GM18907 (cell line): ENCODE data around the gene HOMEZ.
"Not testable (repeated sequence)": the region's sequence is repeated elsewhere in the genome, so short reads cannot be mapped to it uniquely, and the experiment has no call there.

ENCODE experiments used
- ATAC-seq: cut with Tn5 transposase; IDR thresholded peaks from one replicate; pipeline ENCODE4 v1.9.1; 2021; ENCODE audit warnings: mild to moderate bottlenecking, moderate library complexity; ENCODE audit not compliant: unreplicated experiment

HOMEZ gene

GRCh38 chr14:23232241-23232808 is 53.6 kb downstream of the HOMEZ start:
- ATAC-seq = not testable (repeated sequence)

GRCh38 chr14:23228812-23229211 is 57.1 kb downstream of the HOMEZ start:
- no peak for ATAC-seq

- no peak for ATAC-seq
These were observed 58.4 kb downstream of the HOMEZ start for GRCh38 chr14:23227566-23227965.

- not testable (repeated sequence) for ATAC-seq
These were observed 61.0 kb downstream of the HOMEZ start for GRCh38 chr14:23224958-23225357.
